Suprapubic skin (tissue), 3 donors: Measurements from ENCODE around the gene GSTM2.

Source experiments
- POLR2AphosphoS5 ChIP-seq, 3 donors: sonication (generic); formaldehyde crosslinking; IDR thresholded peaks; one replicate each; pipeline ENCODE4 v1.6.1; 2017; ENCODE audit warnings: antibody characterized with exemption in 3 of 3
- TF ChIP-seq, protein P1 (sequence below), 2 donors: fragments of 200-600 bp in 1 of 2; fragments of 450-650 bp in 1 of 2; sonication (generic) in 1 of 2; IDR thresholded peaks; one replicate each; pipeline ENCODE4 v1.5.1; 2016 to 2019; ENCODE audit warnings: antibody characterized with exemption in 2 of 2, mild to moderate bottlenecking in 1 of 2, moderate library complexity in 1 of 2

DNA sequence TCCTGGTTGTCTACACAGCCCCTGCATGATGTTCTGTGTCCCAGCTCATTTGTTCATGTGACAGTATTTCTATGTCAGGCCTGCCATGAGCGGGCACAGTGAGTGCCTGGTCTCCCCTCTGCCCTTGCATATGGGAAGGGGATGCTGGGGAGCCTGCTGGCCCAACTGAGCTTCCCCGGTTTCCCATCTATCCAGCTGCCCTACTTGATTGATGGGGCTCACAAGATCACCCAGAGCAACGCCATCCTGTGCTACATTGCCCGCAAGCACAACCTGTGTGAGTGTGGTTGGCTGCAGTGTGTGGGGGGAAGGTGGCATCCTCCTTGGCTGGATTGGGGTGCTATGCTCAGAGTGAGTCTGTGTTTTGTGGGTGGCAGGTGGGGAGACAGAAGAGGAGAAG, 10.5 kb upstream of the GSTM2 start:
- TF ChIP-seq, protein P1, sequence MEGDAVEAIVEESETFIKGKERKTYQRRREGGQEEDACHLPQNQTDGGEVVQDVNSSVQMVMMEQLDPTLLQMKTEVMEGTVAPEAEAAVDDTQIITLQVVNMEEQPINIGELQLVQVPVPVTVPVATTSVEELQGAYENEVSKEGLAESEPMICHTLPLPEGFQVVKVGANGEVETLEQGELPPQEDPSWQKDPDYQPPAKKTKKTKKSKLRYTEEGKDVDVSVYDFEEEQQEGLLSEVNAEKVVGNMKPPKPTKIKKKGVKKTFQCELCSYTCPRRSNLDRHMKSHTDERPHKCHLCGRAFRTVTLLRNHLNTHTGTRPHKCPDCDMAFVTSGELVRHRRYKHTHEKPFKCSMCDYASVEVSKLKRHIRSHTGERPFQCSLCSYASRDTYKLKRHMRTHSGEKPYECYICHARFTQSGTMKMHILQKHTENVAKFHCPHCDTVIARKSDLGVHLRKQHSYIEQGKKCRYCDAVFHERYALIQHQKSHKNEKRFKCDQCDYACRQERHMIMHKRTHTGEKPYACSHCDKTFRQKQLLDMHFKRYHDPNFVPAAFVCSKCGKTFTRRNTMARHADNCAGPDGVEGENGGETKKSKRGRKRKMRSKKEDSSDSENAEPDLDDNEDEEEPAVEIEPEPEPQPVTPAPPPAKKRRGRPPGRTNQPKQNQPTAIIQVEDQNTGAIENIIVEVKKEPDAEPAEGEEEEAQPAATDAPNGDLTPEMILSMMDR (IDR thresholded peaks at IDR 0.05), result no peak
- no peak for TF ChIP-seq POLR2AphosphoS5 (IDR thresholded peaks at IDR 0.05)
